Kidney (tissue), 14 donors: ENCODE data around the gene CCDC170. TPM values are rescaled to one million over a fixed set of nuclear protein-coding genes. Genes with fewer than 3 reads are reported as not detected.

Experiments
- DNase-seq, 5 donors: peaks; one replicate each; pipeline ENCODE4 v3.0.0-alpha.2; 2013 to 2020
- FAIRE-seq: peaks from 2 replicates; lab custom pipeline; 2012; peaks lifted over from hg19 to GRCh38; lab: Jason Lieb, UNC
- H3K27ac ChIP-seq, 2 donors: one replicate each; pipeline ENCODE4 v1.7.0; 2013; ENCODE audit warnings: low read depth in 2 of 2, low read length in 2 of 2, inconsistent platforms in 1 of 2
- H3K27me3 ChIP-seq: one replicate; pipeline ENCODE4 v1.7.1; 2013; ENCODE audit warnings: low read length, inconsistent platforms; ENCODE audit not compliant: control insufficient read depth, insufficient read depth
- H3K36me3 ChIP-seq, 3 donors: one replicate each; pipeline versions ENCODE4 v1.7.0 to v1.7.1; 2013; ENCODE audit warnings: low read length in 3 of 3, control low read depth in 1 of 3, inconsistent platforms in 1 of 3; ENCODE audit not compliant: insufficient read depth in 3 of 3, control insufficient read depth in 2 of 3
- H3K4me1 ChIP-seq, 3 donors: one replicate each; pipeline versions ENCODE4 v1.7.0 to v1.7.1; 2013; ENCODE audit warnings: low read length in 3 of 3, inconsistent platforms in 1 of 3, low read depth in 1 of 3; ENCODE audit not compliant: control insufficient read depth in 2 of 3, insufficient read depth in 2 of 3
- H3K4me3 ChIP-seq, 3 donors: one replicate each; pipeline versions ENCODE4 v1.7.0 to v1.8.1; 2013; ENCODE audit warnings: low read length in 3 of 3, control low read depth in 1 of 3, inconsistent platforms in 1 of 3
- H3K9ac ChIP-seq, 3 donors: one replicate each; pipeline versions ENCODE4 v1.7.0 to v1.7.1; 2013; ENCODE audit warnings: low read length in 3 of 3, control low read depth in 1 of 3, inconsistent platforms in 1 of 3
- H3K9me3 ChIP-seq, 3 donors: one replicate each; pipeline versions ENCODE4 v1.7.0 to v1.7.1; 2013; ENCODE audit warnings: low read length in 3 of 3, control low read depth in 1 of 3, inconsistent platforms in 1 of 3; ENCODE audit not compliant: control insufficient read depth in 2 of 3, insufficient read depth in 1 of 3
- CTCF ChIP-seq: IDR thresholded peaks from 3 replicates; pipeline ENCODE4 v1.5.1; 2012; ENCODE audit warnings: mild to moderate bottlenecking, moderate library complexity, borderline replicate concordance; ENCODE audit not compliant: insufficient read depth; ENCODE audit errors: extremely low read depth
- intact Hi-C: fragments of 100-400 bp; cut with DNase I; formaldehyde crosslinking; loops from one replicate; pipeline ENCODE4 v1.11.1; 2022
- polyA plus RNA-seq: library from polyadenylated mRNA; stranded (reverse); fragments of 350-450 nt; fragmentation: Illumina TruSeq; extraction: RNeasy Lipid Tissue Mini Kit (QIAGEN cat#74804); gene quantifications from one replicate; pipeline ENCODE4 v1.2.3, GENCODE V29; 2014; ENCODE audit warnings: low read depth, low replicate concordance; ENCODE audit not compliant: insufficient read depth
- total RNA-seq: library from RNA; stranded (reverse); fragmentation: NEBNext Ultra II Directional; extraction: Animal tissue kit (Norgen Biotek cat#: 25700); gene quantifications from one replicate; pipeline ENCODE4 v1.2.1, GENCODE V29; 2021
- donor health status: control.
- donor health status: control.
- donor health status: control.
- donor health status: control.
- donor health status: control.
- donor health status: DM: yes; HTN: yes; CAD: no.
- donor health status: Normal renal cell carcinoma (clear cell type).

CCDC170 gene
- total and polyA plus RNA-seq, 2 donors from 2014 or later: 0.34 to 2.1 TPM

- DNase-seq (no peak), FAIRE-seq (no peak)
- Histone ChIP-seq H3K36me3 (no peaks in the 10 kb centered on the region), H3K9ac (no peak overlapping the region), H3K27ac (no peak overlapping the region), H3K9me3 (peaks cover 0 to 5% (median 0%) of the 10 kb centered on the region in 3 donors), H3K4me3 (no peak overlapping the region), H3K4me1 (no peaks in the 10 kb centered on the region), H3K27me3 (no peaks in the 10 kb centered on the region)
- no peak for TF ChIP-seq CTCF
- intact Hi-C loops: no loop called here
These were observed 41.8 kb downstream of the CCDC170 start for GRCh38 chr6:151535476-151536187.

- Histone ChIP-seq H3K27me3 (no peaks in the 10 kb centered on the region), H3K9ac (no peak overlapping the region), H3K4me1 (no peaks in the 10 kb centered on the region), H3K4me3 (no peak overlapping the region), H3K27ac (no peak overlapping the region), H3K36me3 (no peaks in the 10 kb centered on the region), H3K9me3 (peaks cover 0 to 5% (median 0%) of the 10 kb centered on the region in 3 donors)
- DNase-seq (peak in 1 of 5 donors; percentile 15), FAIRE-seq (no peak)
- TF ChIP-seq CTCF: no peak
- intact Hi-C loops: no loop called here
These were observed 42.3 kb downstream of the CCDC170 start for GRCh38 chr6:151536188-151536479.

- peaks cover 0 to 5% (median 0%) of the 10 kb centered on the region in 3 donors for H3K9me3 ChIP-seq
- no peak overlapping the region for H3K4me3 ChIP-seq
- H3K27me3 ChIP-seq: no peaks in the 10 kb centered on the region
- H3K27ac ChIP-seq: no peak overlapping the region
- intact Hi-C loops: no loop called here
- DNase-seq (no peak), FAIRE-seq (peak; percentile 19)
- H3K4me1 ChIP-seq: no peaks in the 10 kb centered on the region
- TF ChIP-seq CTCF: no peak
- H3K36me3 ChIP-seq: no peaks in the 10 kb centered on the region
- H3K9ac ChIP-seq: no peak overlapping the region
These were observed 43.7 kb downstream of the CCDC170 start for GRCh38 chr6:151537556-151537955.
